Stomach smooth muscle (tissue), 2 donors: Measurements from ENCODE around the gene LPP.

Source experiments
- H3K27ac ChIP-seq: one replicate; pipeline ENCODE4 v1.7.0; 2013; ENCODE audit warnings: mild to moderate bottlenecking, low read length, inconsistent platforms
- H3K27me3 ChIP-seq, 2 donors: one replicate each; pipeline ENCODE4 v1.7.0; 2013; ENCODE audit warnings: low read length in 2 of 2; ENCODE audit not compliant: insufficient read depth in 2 of 2, control insufficient read depth in 1 of 2
- H3K36me3 ChIP-seq, 2 donors: one replicate each; pipeline ENCODE4 v1.7.0; 2013; ENCODE audit warnings: low read length in 2 of 2; ENCODE audit not compliant: control insufficient read depth in 2 of 2, insufficient read depth in 2 of 2
- H3K4me1 ChIP-seq: one replicate; pipeline ENCODE4 v1.7.0; 2013; ENCODE audit warnings: low read length; ENCODE audit not compliant: control insufficient read depth, insufficient read depth
- H3K4me3 ChIP-seq, 2 donors: one replicate each; pipeline ENCODE4 v1.7.0; 2013; ENCODE audit warnings: low read length in 2 of 2
- H3K9ac ChIP-seq, 2 donors: one replicate each; pipeline ENCODE4 v1.7.0; 2013; ENCODE audit warnings: low read length in 2 of 2, mild to moderate bottlenecking in 1 of 2
- H3K9me3 ChIP-seq, 2 donors: one replicate each; pipeline ENCODE4 v1.7.0; 2013; ENCODE audit warnings: low read length in 2 of 2; ENCODE audit not compliant: control insufficient read depth in 2 of 2
- donor health status: healthy.
- donor health status: Pancreatic carcinoma.

Gene LPP

DNA sequence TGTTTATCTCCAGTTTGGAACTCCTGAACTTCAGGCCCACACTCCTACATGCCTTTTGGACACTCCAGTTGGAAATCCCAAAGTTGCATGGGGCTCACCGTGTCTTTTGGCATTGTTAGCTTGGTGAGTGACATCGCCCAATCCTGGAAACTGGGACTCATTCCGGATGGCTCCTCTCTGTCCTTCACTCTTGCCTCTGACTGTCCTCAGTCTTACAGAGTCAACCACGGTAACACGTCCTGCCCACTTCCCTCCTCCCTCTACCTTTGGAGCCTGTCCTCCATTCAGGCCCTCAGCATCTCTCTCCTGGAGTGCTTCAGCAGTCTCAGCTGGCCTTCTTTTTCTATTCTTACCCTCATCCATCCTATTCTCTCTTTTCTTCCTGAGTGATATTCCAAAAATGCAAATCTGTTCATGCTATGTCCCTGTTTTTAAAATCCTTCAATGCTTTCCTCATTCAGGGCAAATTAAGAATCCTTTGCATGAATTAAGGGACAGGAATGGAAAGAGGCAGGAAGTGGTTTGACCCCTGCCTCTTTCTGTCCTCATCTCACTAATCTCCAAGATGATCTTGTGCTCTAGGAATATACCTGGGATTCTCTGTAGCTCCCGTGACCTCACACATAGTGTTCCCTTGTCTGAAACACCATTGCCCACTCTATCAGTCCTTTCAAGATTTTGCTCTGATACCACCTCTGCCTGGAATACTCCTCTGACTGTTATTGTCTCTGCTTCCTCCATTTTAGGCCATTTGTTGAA is 42.5 kb downstream of the LPP start:
- Histone ChIP-seq H3K27ac (peak overlapping the region; percentile 89), H3K9me3 (no peaks in the 10 kb centered on the region), H3K27me3 (no peaks in the 10 kb centered on the region), H3K4me3 (no peak overlapping the region), H3K9ac (no peak overlapping the region), H3K4me1 (peaks cover 45% of the 10 kb centered on the region), H3K36me3 (peaks cover 8 to 9% of the 10 kb centered on the region in 2 donors)

DNA sequence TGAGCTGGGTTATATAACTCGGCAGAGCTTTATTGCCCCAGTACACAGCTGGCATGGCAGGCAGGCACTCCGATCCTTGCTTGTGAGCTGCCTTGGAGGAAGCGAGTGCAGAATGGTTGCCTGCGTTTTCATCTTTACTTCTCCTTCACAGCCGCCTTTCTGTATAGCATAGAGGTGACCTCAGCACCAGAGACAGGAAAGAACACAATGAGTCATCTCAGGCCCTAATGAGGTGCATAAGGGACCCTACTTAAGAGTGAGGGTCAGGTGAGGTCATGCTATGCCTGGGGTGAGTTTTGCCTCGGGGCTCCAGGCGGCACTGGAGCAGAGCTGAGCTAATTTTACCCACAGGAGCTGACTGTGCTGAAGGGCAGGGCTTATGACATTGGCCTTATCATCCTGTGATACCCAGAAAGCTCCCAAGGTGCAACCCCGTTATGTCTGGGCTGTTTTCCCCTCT is 43.5 kb downstream of the LPP start:
- Histone ChIP-seq H3K27me3 (no peaks in the 10 kb centered on the region), H3K9me3 (no peaks in the 10 kb centered on the region), H3K4me1 (peaks cover 54% of the 10 kb centered on the region), H3K36me3 (peaks cover 4 to 5% of the 10 kb centered on the region in 2 donors), H3K4me3 (peak overlapping the region; percentile 9 to 24), H3K9ac (peak overlapping the region; percentile 19 to 29), H3K27ac (peak overlapping the region; percentile 89)

DNA sequence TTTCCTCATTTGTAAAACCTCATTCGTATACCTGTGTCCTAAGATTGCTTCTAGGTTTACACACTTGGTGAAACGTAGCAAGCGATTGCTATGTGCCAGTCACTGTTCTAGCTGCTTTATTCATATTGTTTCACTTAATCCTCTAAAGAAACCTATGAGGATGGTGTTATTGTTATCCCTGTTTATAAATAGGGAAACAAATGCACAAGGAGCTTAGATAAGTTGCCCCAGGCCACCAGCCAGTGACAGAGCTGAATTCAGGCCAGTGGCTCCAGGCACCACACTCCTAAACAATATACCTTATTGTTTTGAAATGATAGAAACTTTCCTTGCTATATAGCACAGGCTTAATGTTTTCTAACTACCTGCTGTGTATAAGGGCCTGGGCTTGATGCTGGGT is 44.0 kb downstream of the LPP start:
- peaks cover 0 to 4% of the 10 kb centered on the region in 2 donors for H3K36me3 ChIP-seq
- peak overlapping the region; percentile 89 for H3K27ac ChIP-seq
- peak overlapping the region in 1 of 2 donors; percentile 21 for H3K9ac ChIP-seq
- H3K27me3 ChIP-seq = no peaks in the 10 kb centered on the region
- H3K4me1 ChIP-seq = peaks cover 57% of the 10 kb centered on the region
- peak overlapping the region in 1 of 2 donors; percentile 29 for H3K4me3 ChIP-seq
- H3K9me3 ChIP-seq = no peaks in the 10 kb centered on the region

DNA sequence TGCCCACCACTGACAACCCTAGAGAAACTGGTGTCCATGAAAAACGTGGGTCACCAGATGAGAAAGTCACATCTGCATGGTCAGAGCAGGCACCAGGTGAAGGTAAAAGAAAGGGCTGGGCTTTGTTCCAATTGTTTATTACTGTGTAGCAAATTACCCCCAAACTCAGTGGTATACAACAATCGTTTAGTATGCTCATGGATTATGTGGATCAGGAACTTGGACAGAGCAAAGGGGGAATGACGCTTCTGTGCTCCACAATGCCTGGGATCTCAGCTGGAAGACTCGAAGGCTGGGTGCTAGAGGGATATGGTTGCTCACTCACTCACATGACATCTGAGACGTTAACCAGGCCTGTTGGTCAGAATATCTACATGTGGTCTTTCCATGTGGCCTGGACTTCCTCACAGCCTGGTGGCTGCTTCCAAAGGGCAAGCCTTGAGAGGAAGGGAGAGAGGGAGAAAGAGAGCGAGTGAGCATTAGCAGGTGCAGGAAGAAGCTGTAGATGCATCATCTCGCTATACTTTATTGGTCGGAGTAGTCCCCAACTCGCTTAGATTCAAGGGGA is 44.9 kb downstream of the LPP start:
- peak overlapping the region in 1 of 2 donors; percentile 47 for H3K9ac ChIP-seq
- H3K9me3 ChIP-seq = no peaks in the 10 kb centered on the region
- no peaks in the 10 kb centered on the region for H3K27me3 ChIP-seq
- H3K4me3 ChIP-seq = peak overlapping the region in 1 of 2 donors; percentile 29
- H3K4me1 ChIP-seq = peaks cover 59% of the 10 kb centered on the region
- peaks cover 0 to 2% of the 10 kb centered on the region in 2 donors for H3K36me3 ChIP-seq
- H3K27ac ChIP-seq = peak overlapping the region; percentile 89

DNA sequence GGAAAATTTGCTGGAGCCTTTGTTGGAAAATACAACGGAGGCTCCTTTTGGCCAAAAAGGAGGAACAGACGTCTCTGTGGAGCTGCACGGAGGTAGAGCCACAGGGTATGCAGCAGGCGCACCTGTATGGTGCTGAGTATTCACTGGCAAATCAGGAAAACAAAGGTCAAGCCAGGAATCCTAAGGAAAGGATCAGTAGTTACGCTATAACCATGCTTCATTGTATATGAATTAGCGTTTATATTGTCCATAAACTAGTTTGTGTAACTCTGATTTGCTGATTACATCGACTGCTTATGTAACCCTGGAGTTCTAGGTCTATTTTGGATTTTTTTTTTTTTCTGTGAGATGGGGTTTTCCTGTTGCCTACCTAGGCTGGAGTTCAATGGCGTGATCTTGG is 45.4 kb downstream of the LPP start:
- Histone ChIP-seq H3K4me1 (peaks cover 60% of the 10 kb centered on the region), H3K36me3 (peaks cover 0 to 2% of the 10 kb centered on the region in 2 donors)

DNA sequence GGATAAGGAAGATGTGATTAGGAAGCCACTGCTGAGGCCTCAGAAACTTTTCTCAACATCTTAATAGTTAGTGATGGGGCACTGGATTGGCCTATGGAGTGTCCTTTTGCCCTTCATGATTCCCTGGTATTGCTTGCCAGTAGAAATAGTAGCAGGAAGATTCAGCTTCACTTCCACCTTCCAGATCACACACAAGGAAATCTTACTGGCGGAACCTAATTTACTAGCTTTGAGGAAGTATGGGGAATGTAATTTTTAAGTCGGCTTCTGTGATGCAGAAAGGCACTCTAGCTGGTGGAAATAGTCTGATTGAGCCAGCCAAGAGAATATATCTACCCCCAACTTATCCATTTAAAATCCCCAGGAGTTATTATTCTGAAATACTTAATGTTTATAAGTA is 46.5 kb downstream of the LPP start:
- Histone ChIP-seq H3K9me3 (no peaks in the 10 kb centered on the region), H3K27ac (peak overlapping the region; percentile 89), H3K4me1 (peaks cover 64% of the 10 kb centered on the region), H3K36me3 (peaks cover 0 to 2% of the 10 kb centered on the region in 2 donors), H3K4me3 (no peak overlapping the region), H3K27me3 (no peaks in the 10 kb centered on the region), H3K9ac (no peak overlapping the region)

More for the DNA sequence above, 45.4 kb downstream of the LPP start:
- H3K9ac ChIP-seq = no peak overlapping the region
- no peaks in the 10 kb centered on the region for H3K9me3 ChIP-seq
- peak overlapping the region; percentile 89 for H3K27ac ChIP-seq
- H3K27me3 ChIP-seq = no peaks in the 10 kb centered on the region
- H3K4me3 ChIP-seq = peak overlapping the region in 1 of 2 donors; percentile 29

DNA sequence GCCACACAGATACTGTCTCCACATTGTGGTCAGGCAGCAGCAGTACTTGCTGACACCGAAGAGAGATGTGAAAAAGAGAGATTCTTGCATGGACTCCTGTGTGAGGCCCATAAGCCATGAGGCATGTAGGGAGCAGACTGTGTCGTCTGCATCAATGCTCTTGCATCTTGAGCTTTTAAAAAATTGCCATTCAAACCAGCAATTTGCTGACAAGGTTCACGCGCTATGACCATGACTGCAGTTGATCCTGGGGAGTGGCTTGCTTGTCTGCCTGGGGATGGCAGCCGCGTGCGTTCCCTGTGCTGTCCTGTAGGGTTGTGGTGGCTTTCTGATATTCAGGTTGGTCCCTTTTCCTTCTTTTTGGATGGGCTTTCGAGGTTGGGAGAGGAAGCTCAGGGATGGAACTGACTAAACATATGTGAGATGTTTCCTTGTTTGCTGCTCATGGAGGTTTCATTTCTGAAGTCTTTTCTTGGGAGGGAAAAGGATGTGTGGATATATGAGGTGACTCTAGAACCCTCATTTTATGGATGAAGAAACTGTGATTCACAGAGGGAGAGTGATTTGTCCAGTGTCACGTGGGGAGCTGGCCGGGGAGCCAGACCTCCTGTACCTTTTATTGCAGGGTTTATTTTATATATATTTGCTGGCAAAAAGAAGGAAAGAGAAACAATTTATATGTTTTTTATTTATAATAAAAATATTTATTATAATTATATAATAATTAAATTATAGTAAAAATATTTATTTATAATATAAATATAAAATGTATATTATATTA is 48.6 kb downstream of the LPP start:
- peaks cover 64% of the 10 kb centered on the region for H3K4me1 ChIP-seq
- no peak overlapping the region for H3K4me3 ChIP-seq
- H3K27me3 ChIP-seq = no peaks in the 10 kb centered on the region
- H3K9me3 ChIP-seq = no peaks in the 10 kb centered on the region
- H3K36me3 ChIP-seq = peaks cover 0 to 2% of the 10 kb centered on the region in 2 donors
- peak overlapping the region; percentile 64 for H3K27ac ChIP-seq
- H3K9ac ChIP-seq = no peak overlapping the region

DNA sequence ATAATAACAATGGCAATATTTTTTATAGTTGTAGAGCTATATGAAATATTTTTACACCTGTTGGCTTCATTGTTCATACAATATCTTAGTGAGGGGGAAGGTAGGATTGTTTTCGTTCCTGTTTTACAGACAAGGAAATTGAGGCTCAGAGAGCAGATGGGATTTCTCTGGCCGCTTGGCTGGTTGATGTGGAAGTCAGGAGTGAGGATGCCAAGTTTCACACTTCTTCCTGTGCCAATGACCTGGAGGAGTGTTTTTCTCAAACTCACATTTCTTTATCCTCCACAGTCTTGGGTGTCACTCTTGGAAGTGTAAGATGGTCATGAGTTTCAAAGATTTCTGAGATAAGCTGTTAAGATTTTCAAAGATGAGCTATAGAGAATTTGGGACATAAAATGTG is 50.6 kb downstream of the LPP start:
- Histone ChIP-seq H3K4me1 (peaks cover 60% of the 10 kb centered on the region), H3K4me3 (no peak overlapping the region), H3K9me3 (no peaks in the 10 kb centered on the region), H3K36me3 (peaks cover 0 to 1% of the 10 kb centered on the region in 2 donors), H3K27me3 (no peaks in the 10 kb centered on the region), H3K9ac (no peak overlapping the region), H3K27ac (peak overlapping the region; percentile 46)

DNA sequence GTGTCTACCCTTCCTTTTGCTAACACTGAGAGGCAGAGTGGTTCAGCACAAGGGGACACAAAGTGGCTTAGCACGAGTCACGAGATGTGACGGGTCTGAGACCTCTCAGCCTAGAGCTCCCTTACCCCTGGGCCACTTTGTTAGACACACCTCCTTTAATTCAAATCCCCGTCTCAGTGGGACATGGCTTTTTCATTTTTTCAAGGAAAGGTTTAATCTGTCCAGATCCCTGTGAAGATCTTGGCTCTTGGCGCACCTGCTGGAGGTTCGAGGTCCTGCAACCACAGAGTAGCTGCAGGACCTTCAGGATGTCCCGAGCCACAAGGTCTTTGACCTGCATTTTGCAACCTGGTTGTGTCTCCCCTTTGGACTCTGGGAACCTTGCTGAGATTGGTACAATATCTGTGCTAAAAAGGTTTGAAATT is 52.0 kb downstream of the LPP start:
- peak overlapping the region; percentile 60 for H3K27ac ChIP-seq
- no peak overlapping the region for H3K4me3 ChIP-seq
- H3K27me3 ChIP-seq = no peaks in the 10 kb centered on the region
- H3K36me3 ChIP-seq = peaks cover 0 to 3% of the 10 kb centered on the region in 2 donors
- H3K9me3 ChIP-seq = no peaks in the 10 kb centered on the region
- peaks cover 58% of the 10 kb centered on the region for H3K4me1 ChIP-seq
- H3K9ac ChIP-seq = no peak overlapping the region

DNA sequence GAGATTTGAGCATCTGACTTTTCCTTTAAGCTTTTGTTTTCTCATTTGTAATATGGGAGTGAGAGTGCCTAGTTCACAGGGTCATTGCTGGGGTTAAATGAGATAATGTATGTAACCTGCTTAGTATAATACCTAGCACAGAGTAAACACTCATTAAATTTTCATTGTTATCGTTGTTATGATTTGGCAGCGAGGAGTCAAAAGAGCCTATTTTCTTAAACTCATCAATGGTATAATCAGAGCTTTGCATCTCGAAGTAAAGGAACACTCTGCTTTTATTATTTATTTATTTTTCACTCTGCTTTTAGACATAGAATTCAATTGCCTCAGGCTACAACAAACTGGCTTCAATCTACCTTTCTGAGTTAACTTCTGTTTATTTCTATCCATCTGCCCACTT is 52.8 kb downstream of the LPP start:
- peaks cover 58% of the 10 kb centered on the region for H3K4me1 ChIP-seq
- H3K4me3 ChIP-seq = no peak overlapping the region
- no peaks in the 10 kb centered on the region for H3K9me3 ChIP-seq
- H3K27ac ChIP-seq = peak overlapping the region; percentile 60
- H3K9ac ChIP-seq = no peak overlapping the region
- no peaks in the 10 kb centered on the region for H3K27me3 ChIP-seq
- peaks cover 0 to 3% of the 10 kb centered on the region in 2 donors for H3K36me3 ChIP-seq
